HG03066 (cell line): ENCODE results near the gene TJP3.

Experiments used
- ATAC-seq: cut with Tn5 transposase; IDR thresholded peaks from one replicate; pipeline ENCODE4 v1.9.1; 2021; ENCODE audit warnings: low read depth; ENCODE audit not compliant: unreplicated experiment

TJP3 gene

GRCh38 chr19:3670796-3671679, 37.1 kb upstream of the TJP3 start:
- no peak for ATAC-seq

- ATAC-seq: no peak
Observed at GRCh38 chr19:3671680-3672574, 36.3 kb upstream of the TJP3 start.

- no peak for ATAC-seq
Observed at GRCh38 chr19:3672575-3672948, 35.6 kb upstream of the TJP3 start.

- ATAC-seq: no peak
Observed at GRCh38 chr19:3672993-3673392, 35.2 kb upstream of the TJP3 start.

GRCh38 chr19:3673506-3674439, 34.4 kb upstream of the TJP3 start:
- ATAC-seq: no peak

- ATAC-seq: no peak
Observed at GRCh38 chr19:3674784-3675543, 33.2 kb upstream of the TJP3 start.

GRCh38 chr19:3678188-3678587, 30.0 kb upstream of the TJP3 start:
- no peak for ATAC-seq

- ATAC-seq: no peak
Observed at GRCh38 chr19:3679138-3679537, 29.0 kb upstream of the TJP3 start.

GRCh38 chr19:3679581-3679980, 28.6 kb upstream of the TJP3 start:
- no peak for ATAC-seq

GRCh38 chr19:3680939-3681338, 27.2 kb upstream of the TJP3 start:
- no peak for ATAC-seq

- no peak for ATAC-seq
Observed at GRCh38 chr19:3682286-3682685, 25.9 kb upstream of the TJP3 start.

GRCh38 chr19:3682741-3683404, 25.3 kb upstream of the TJP3 start:
- no peak for ATAC-seq

GRCh38 chr19:3683405-3684053, 24.7 kb upstream of the TJP3 start:
- ATAC-seq: no peak

GRCh38 chr19:3684054-3684816, 23.9 kb upstream of the TJP3 start:
- ATAC-seq: no peak

GRCh38 chr19:3684817-3685410, 23.3 kb upstream of the TJP3 start:
- ATAC-seq: no peak

- ATAC-seq: no peak
Observed at GRCh38 chr19:3687393-3687773, 20.8 kb upstream of the TJP3 start.

GRCh38 chr19:3687774-3688706, 20.1 kb upstream of the TJP3 start:
- no peak for ATAC-seq
